ENCODE measurements around the gene CARD9. TPM values are rescaled to one million over a fixed set of nuclear protein-coding genes. Genes with fewer than 3 reads are reported as not detected.

Gene CARD9
- total and polyA plus RNA-seq, 2 of the 8 experiments (the other 6 are each of a cell fraction or from before 2014, with no cell fraction given), result 0.15 to 1.1 TPM

DNA sequence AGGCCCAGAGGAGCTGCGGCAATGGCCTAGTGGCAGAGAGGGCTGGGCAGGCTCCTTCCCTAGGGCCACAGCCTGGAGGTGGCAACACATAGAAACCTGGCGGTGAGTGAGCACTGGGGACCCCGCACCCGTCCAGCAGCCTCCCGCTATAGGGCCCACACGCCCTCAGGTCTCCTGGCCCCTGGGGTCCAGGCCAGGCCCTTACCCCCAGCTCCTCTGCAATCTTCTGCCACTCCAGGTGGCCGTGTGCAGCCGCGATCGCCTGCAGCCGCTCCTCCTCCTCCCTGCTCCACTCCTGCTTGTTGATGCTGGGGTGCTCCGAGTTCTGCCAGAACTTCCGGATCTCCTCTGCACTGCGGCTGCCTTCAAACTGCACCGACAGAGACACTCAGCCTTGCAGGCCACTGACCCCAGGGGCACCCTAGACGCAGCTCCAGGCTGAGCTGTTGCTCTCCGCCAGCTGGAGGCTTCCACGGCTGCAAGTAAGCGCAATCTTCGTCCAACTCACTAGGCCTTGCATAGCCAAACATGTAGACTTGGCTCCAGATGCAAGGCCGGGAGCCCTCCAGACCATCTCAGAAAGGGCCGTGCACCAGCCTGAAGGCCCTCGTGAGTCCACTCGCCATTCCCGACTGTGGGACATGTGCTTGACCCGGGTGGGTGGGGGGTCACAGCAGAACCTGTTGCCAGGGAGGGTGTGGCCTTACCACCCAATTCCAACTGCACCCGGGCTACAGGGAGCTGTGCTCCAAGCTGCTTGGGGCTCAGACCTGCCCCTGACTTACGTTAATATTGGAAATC is 18.5 kb upstream of the CARD9 start:
- no peak overlapping the region for H2BK12ac ChIP-seq (ENCODE audit: low read depth, low read length)
- no peak overlapping the region for H3K4me2 ChIP-seq (ENCODE audit: insufficient read depth in 1 of 2, low read depth in 2 of 2, low read length in 2 of 2)
- no peak overlapping the region for H2AFZ ChIP-seq (ENCODE audit: low read length)
- no peak overlapping the region for H3K27ac ChIP-seq (ENCODE audit: low read depth, low read length)
- no peak overlapping the region for H4K91ac ChIP-seq (replicated peaks; ENCODE audit: insufficient read length, low read length)
- H4K20me1 ChIP-seq (replicated peaks in 1 of 2; ENCODE audit: control insufficient read depth in 1 of 2, insufficient read depth in 2 of 2, low read length in 2 of 2), result peaks cover 5 to 14% of the 10 kb centered on the region in 2 experiments
- peaks cover 0 to under 1% of the 10 kb centered on the region in 2 experiments; a peak in 1 of 4 replicates for H3K79me2 ChIP-seq (ENCODE audit: control insufficient read depth in 1 of 2, insufficient read depth in 2 of 2, low read length in 2 of 2)
- H3K27me3 ChIP-seq (replicated peaks in 1 of 4; ENCODE audit: control insufficient read depth in 3 of 4, extremely low read depth in 1 of 4, insufficient read depth in 3 of 4, low read length in 3 of 4), result no peaks in the 10 kb centered on the region
- H2BK15ac ChIP-seq (ENCODE audit: low read length), result no peak overlapping the region
- no peak overlapping the region for H3K9ac ChIP-seq (replicated peaks in 1 of 4; ENCODE audit: extremely low read depth in 1 of 4, low read depth in 3 of 4, low read length in 3 of 4)
- H4K5ac ChIP-seq (ENCODE audit: insufficient read length, low read depth, low read length), result no peak overlapping the region
- peaks cover 39 to 84% (median 70%) of the 10 kb centered on the region in 4 experiments for H3K36me3 ChIP-seq (ENCODE audit: control insufficient read depth in 2 of 4, insufficient read depth in 4 of 4, low read length in 3 of 4)
- no peak overlapping the region for H2AK5ac ChIP-seq (ENCODE audit: low read depth, low read length)
- H3K23ac ChIP-seq (ENCODE audit: insufficient read length), result no peak overlapping the region
- no peak overlapping the region for H3K18ac ChIP-seq (ENCODE audit: extremely low read depth, low read length)
- H3K4ac ChIP-seq (replicated peaks; ENCODE audit: insufficient read length, low read depth, low read length), result no peak overlapping the region
- H3K4me3 ChIP-seq (ENCODE audit: extremely low read depth in 1 of 4, insufficient read depth in 2 of 4, low read depth in 3 of 4, low read length in 4 of 4), result no peak overlapping the region
- H3K9me3 ChIP-seq (ENCODE audit: insufficient read depth in 2 of 2, low read depth in 1 of 2, low read length in 1 of 2), result no peaks in the 10 kb centered on the region
- H2BK20ac ChIP-seq (ENCODE audit: low read length), result no peak overlapping the region
- no peak overlapping the region for H2BK5ac ChIP-seq (ENCODE audit: low read depth, low read length)
- DNase-seq (ENCODE audit: low read depth in 1 of 2, low spot score in 2 of 2) (no peak), FAIRE-seq (no peak)
- no peaks in the 10 kb centered on the region for H3K23me2 ChIP-seq (ENCODE audit: low read depth, low read length)
- H3K56ac ChIP-seq (replicated peaks; ENCODE audit: insufficient read length, low read depth, low read length), result no peak overlapping the region
- ChIA-PET POLR2A (ENCODE audit: partially characterized antibody) (interaction anchor here (1.2 to 14.6 kb wide), 9 partner anchors 5 to 53 kb away, joined by 3 to 139 read pairs (median 5); partner anchors contain the start of genes CARD9 and SNAPC4), CTCF (ENCODE audit: partially characterized antibody) (interaction anchor here (0.9 to 2.3 kb wide), 4 partner anchors 9 to 93 kb away, joined by 3 to 11 read pairs (median 6); partner anchors contain the start of genes DNLZ and SNAPC4)
- WGBS, 2 experiments (ENCODE audit: extremely low coverage in 1 of 2, insufficient coverage in 1 of 2, insufficient read length in 1 of 2, insufficient replicate concordance in 2 of 2, low coverage in 1 of 2, low lambda C conversion rate in 2 of 2, missing lambda C conversion rate in 1 of 2), result 95% methylated on average over 28 of the region's 28 CpGs; no CpG with 5 or more reads in 1 of the 2 experiments
- no peak overlapping the region for H2BK120ac ChIP-seq (replicated peaks; ENCODE audit: low read depth, low read length)
- no peaks in the 10 kb centered on the region for H3K4me1 ChIP-seq (replicated peaks in 1 of 4; ENCODE audit: control insufficient read depth in 3 of 4, insufficient read depth in 4 of 4, low read length in 3 of 4)
- H3K14ac ChIP-seq (ENCODE audit: insufficient read length), result no peak overlapping the region
- peaks cover 2% of the 10 kb centered on the region; the same call in 1 of the 2 replicates for H3K79me1 ChIP-seq (ENCODE audit: low read depth, low read length)
- H4K8ac ChIP-seq (ENCODE audit: extremely low read depth, insufficient read depth, low read length), result no peak overlapping the region
- TF ChIP-seq RBBP5 (IDR thresholded peaks at IDR 0.05; ENCODE audit: borderline replicate concordance, low read depth, low read length), result no peak
- no peak for TF ChIP-seq ATF3 (IDR thresholded peaks at IDR 0.05; ENCODE audit: insufficient read depth, low read depth, low read length)
- no peak for TF ChIP-seq YY1 (IDR thresholded peaks at IDR 0.05; ENCODE audit: low read depth, low read length)
- TF ChIP-seq FOSL1 (IDR thresholded peaks at IDR 0.05; ENCODE audit: insufficient read depth, low read depth, low read length), result no peak
- no peak for TF ChIP-seq CEBPB (IDR thresholded peaks at IDR 0.05; ENCODE audit: low read depth, low read length)
- TF ChIP-seq RNF2 (IDR thresholded peaks at IDR 0.05; ENCODE audit: borderline replicate concordance, low read depth, low read length, missing control alignments, poor library complexity, severe bottlenecking), result no peak
- TF ChIP-seq POU5F1 (IDR thresholded peaks at IDR 0.05; ENCODE audit: low read depth, low read length), result no peak
- no peak for TF ChIP-seq TEAD4 (IDR thresholded peaks at IDR 0.05; ENCODE audit: low read depth, low read length)
- TF ChIP-seq SRF (IDR thresholded peaks at IDR 0.05; ENCODE audit: low read depth, low read length), result no peak
- no peak for TF ChIP-seq KDM4A (IDR thresholded peaks at IDR 0.05; ENCODE audit: low read depth, low read length, severe bottlenecking)
- TF ChIP-seq GTF2F1 (IDR thresholded peaks at IDR 0.05; ENCODE audit: borderline replicate concordance, low read depth, low read length), result no peak
- no peak for TF ChIP-seq SP2 (IDR thresholded peaks at IDR 0.05; ENCODE audit: low read length)
